Stimulated activated CD8-positive, alpha-beta memory T cell treated with anti-CD3 and anti-CD28 coated beads, Interleukin-2, amount 100 ng/mL, for 1 hour (primary cell): ENCODE data around the gene BCKDHB.

Source experiments
- DNase-seq, 2 donors: peaks; one replicate each; pipeline ENCODE4 v3.0.0-alpha.2; 2020; ENCODE audit warnings: low read depth in 2 of 2

BCKDHB gene

GRCh38 chr6:80151635-80152034 is 45.2 kb downstream of the BCKDHB start:
- DNase-seq = no peak

- no peak for DNase-seq
These were observed 47.7 kb downstream of the BCKDHB start for GRCh38 chr6:80154160-80154559.

- DNase-seq = no peak
These were observed 49.8 kb downstream of the BCKDHB start for GRCh38 chr6:80156221-80156620.

GRCh38 chr6:80158478-80158989 is 52.1 kb downstream of the BCKDHB start:
- DNase-seq = no peak

GRCh38 chr6:80161434-80161833 is 55.0 kb downstream of the BCKDHB start:
- no peak for DNase-seq

GRCh38 chr6:80163754-80164187 is 57.3 kb downstream of the BCKDHB start:
- DNase-seq = no peak

- no peak for DNase-seq
These were observed 58.7 kb downstream of the BCKDHB start for GRCh38 chr6:80165143-80165542.

GRCh38 chr6:80165819-80166218 is 59.3 kb downstream of the BCKDHB start:
- no peak for DNase-seq

- no peak for DNase-seq
These were observed 64.0 kb downstream of the BCKDHB start for GRCh38 chr6:80170433-80170832.

- DNase-seq = no peak
These were observed 66.9 kb downstream of the BCKDHB start for GRCh38 chr6:80173411-80173810.

GRCh38 chr6:80174900-80175572 is 68.6 kb downstream of the BCKDHB start:
- DNase-seq = no peak

GRCh38 chr6:80179695-80180094 is 73.2 kb downstream of the BCKDHB start:
- DNase-seq = no peak

- no peak for DNase-seq
These were observed 75.0 kb downstream of the BCKDHB start for GRCh38 chr6:80181352-80182081.

GRCh38 chr6:80182308-80182707 is 75.8 kb downstream of the BCKDHB start:
- DNase-seq = no peak

GRCh38 chr6:80183019-80183795 is 76.7 kb downstream of the BCKDHB start:
- DNase-seq = no peak

GRCh38 chr6:80185492-80185891 is 79.0 kb downstream of the BCKDHB start:
- no peak for DNase-seq

GRCh38 chr6:80186082-80186481 is 79.6 kb downstream of the BCKDHB start:
- no peak for DNase-seq

GRCh38 chr6:80196906-80197305 is 90.4 kb downstream of the BCKDHB start:
- DNase-seq = no peak

GRCh38 chr6:80197474-80197873 is 91.0 kb downstream of the BCKDHB start:
- DNase-seq = no peak

- no peak for DNase-seq
These were observed 91.5 kb downstream of the BCKDHB start for GRCh38 chr6:80197986-80198385.

- DNase-seq = no peak
These were observed 96.8 kb downstream of the BCKDHB start for GRCh38 chr6:80203283-80203682.

- DNase-seq = no peak
These were observed 98.9 kb downstream of the BCKDHB start for GRCh38 chr6:80205404-80205803.
